DMS53 (cell line): ENCODE measurements around the gene GHR.

ENCODE experiments used
- DNase-seq: peaks from one replicate; lab custom pipeline; 2025; lab: John Stamatoyannopoulos, UW

The GHR gene

DNA sequence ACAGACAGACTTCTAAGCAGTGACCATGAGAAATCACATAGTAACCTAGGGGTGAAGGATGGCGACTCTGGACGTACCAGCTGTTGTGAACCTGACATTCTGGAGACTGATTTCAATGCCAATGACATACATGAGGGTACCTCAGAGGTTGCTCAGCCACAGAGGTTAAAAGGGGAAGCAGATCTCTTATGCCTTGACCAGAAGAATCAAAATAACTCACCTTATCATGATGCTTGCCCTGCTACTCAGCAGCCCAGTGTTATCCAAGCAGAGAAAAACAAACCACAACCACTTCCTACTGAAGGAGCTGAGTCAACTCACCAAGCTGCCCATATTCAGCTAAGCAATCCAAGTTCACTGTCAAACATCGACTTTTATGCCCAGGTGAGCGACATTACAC, 295.4 kb downstream of the GHR start:
- no peak for DNase-seq

DNA sequence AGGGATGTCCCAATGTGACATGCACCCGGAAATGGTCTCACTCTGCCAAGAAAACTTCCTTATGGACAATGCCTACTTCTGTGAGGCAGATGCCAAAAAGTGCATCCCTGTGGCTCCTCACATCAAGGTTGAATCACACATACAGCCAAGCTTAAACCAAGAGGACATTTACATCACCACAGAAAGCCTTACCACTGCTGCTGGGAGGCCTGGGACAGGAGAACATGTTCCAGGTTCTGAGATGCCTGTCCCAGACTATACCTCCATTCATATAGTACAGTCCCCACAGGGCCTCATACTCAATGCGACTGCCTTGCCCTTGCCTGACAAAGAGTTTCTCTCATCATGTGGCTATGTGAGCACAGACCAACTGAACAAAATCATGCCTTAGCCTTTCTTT, 295.8 kb downstream of the GHR start:
- no peak for DNase-seq

DNA sequence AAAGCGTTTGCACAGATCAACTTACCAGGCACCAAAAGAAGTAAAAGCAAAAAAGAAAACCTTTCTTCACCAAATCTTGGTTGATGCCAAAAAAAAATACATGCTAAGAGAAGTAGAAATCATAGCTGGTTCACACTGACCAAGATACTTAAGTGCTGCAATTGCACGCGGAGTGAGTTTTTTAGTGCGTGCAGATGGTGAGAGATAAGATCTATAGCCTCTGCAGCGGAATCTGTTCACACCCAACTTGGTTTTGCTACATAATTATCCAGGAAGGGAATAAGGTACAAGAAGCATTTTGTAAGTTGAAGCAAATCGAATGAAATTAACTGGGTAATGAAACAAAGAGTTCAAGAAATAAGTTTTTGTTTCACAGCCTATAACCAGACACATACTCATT, 297.0 kb downstream of the GHR start:
- no peak for DNase-seq

DNA sequence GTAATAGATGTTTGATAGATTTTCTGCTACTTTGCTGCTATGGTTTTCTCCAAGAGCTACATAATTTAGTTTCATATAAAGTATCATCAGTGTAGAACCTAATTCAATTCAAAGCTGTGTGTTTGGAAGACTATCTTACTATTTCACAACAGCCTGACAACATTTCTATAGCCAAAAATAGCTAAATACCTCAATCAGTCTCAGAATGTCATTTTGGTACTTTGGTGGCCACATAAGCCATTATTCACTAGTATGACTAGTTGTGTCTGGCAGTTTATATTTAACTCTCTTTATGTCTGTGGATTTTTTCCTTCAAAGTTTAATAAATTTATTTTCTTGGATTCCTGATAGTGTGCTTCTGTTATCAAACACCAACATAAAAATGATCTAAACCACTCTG, 298.2 kb downstream of the GHR start:
- DNase-seq: no peak

DNA sequence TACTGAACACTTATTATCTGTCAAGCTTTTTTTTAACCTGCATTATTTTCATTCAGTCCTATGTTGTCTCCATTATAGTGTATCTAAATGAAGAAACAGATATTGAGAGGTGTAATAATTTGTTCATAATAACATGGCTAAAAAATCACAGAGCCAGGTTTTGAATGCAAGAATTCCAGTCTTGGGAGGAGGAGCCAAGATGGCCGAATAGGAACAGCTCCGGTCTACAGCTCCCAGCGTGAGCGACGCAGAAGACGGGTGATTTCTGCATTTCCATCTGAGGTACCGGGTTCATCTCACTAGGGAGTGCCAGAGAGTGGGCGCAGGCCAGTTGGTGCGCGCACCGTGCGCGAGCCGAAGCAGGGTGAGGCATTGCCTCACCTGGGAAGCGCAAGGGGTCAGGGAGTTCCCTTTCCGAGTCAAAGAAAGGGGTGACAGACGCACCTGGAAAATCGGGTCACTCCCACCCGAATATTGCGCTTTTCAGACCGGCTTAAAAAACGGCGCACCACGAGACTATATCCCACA, 311.4 kb downstream of the GHR start:
- DNase-seq: peak; percentile 50

DNA sequence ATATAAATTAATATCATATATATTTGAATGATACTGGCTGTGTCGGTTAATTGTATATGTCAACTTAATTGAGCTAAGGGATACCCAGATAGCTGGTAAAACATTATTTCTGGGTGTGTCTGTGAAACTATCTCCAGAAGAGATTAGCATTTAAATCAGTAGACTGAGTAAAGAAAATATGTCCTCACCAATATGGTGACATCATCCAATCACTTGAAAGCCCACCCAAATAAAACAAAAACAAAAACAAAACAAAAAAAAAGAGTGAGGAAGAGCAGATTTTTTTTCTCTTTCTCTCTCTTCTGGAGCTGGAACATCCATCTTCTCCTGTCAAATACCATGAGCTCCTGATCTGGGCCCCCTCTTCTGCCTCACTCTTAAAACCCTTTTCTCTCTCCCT, 317.7 kb downstream of the GHR start:
- no peak for DNase-seq

DNA sequence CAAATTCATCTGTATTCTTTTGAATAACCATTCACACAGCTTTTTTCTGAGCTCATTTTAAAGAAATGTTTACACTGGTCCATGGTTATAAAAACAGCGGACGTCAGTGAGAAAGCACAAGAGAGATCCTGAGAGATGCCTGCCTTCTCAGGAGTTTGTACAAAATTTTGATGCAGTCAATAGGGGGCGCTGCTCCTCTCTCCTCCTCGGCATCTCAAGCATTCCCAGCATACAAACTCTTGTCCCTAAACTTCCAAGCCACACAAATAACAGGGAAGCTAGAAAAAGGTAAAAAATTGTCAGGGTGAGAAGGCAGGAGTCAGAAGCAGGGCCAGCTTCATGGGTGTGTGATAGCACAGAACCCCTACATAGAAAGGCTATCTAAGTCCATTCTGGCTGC, 322.2 kb downstream of the GHR start:
- peak; percentile 30 for DNase-seq

DNA sequence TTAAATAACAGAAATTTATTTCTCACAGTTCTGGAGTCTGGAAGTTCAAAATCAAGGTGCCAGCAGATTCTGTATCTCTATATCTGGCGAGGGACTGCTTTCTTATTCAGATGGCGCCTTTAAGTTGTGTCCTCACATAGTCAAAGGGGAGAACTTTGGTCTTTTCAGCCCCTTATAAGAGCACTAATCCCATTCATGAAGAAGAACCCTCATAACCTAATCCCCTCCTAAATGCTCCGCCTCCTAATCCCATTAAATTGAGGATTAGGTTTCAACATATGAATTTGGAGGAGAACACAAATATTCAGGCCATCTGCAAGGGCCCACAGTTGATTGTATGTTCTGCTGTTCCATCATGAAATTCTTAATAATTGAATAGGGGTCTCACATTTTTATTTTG, 322.6 kb downstream of the GHR start:
- no peak for DNase-seq

DNA sequence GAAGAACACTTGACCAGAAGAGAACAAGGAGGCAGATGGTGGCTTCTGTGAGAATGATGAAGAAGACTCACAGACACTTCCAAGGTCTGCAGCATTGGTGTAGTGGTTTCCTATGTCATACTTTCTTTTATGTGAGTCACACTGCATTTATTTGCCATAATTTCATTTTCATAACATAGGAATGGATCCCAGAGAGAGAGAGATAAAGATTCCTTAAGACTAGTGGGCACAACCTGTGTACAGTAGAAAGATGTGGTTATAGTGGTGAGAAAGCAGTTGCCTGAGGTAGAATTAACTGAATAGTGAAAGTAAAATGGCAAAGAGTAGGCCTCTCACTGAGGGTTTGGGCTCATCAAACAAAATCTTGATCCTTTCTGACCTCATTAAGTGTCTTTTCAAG, 325.8 kb downstream of the GHR start:
- DNase-seq: no peak

DNA sequence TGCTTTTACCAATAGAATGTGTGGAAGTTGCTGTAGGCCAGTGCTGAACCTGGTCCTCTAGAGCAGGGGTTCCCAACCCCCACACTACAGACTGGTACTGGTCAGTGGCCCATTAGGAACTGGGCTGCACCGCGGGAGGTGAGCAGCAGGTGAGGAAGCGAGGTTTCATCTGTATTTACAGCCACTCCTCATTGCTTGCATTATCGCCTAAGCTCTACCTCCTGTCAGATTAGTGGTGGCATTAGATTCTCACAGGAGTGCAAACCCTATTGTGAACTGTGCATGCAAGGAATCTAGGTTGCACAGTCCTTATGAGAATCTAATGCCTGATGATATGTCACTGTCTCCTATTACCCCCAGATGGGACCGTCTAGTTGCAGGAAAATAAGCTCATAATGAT, 327.3 kb downstream of the GHR start:
- no peak for DNase-seq

DNA sequence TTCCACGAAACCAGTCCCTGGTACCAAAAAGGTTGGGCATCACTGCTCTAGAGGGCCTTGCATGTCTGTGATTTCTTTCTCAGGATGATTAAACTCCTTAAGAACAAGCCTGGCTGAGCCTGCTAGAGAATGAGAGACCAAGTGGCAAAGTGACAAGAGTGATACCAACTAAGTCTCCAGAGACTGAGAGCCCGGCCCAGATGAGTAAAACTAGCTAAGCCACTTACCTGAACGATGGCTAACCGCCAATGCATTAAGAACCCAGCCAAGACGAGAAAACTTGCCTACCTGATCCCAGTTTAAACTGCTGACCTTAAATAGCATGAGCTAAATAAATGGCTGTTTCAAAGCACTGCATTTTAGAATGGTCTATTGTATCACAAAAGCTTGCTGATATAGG, 327.8 kb downstream of the GHR start:
- no peak for DNase-seq

DNA sequence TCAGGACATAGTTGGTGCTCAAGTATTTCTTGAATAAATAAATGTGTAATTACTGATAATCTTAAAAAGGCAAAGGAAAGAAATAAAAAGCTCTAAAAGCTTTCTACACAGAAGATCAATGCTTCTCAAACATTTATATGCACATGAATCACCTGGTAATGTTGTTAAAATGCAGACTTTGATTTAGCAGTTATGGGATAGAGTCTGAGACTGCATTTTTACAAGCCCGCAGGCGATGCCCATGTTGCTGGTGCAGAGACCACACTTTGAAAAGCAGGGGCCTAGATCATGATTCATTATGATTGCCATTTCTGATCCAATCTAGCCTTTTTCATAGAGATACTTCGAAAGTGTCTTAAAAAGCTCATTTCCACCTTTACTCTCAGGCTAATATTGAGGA, 329.9 kb downstream of the GHR start:
- DNase-seq: no peak

DNA sequence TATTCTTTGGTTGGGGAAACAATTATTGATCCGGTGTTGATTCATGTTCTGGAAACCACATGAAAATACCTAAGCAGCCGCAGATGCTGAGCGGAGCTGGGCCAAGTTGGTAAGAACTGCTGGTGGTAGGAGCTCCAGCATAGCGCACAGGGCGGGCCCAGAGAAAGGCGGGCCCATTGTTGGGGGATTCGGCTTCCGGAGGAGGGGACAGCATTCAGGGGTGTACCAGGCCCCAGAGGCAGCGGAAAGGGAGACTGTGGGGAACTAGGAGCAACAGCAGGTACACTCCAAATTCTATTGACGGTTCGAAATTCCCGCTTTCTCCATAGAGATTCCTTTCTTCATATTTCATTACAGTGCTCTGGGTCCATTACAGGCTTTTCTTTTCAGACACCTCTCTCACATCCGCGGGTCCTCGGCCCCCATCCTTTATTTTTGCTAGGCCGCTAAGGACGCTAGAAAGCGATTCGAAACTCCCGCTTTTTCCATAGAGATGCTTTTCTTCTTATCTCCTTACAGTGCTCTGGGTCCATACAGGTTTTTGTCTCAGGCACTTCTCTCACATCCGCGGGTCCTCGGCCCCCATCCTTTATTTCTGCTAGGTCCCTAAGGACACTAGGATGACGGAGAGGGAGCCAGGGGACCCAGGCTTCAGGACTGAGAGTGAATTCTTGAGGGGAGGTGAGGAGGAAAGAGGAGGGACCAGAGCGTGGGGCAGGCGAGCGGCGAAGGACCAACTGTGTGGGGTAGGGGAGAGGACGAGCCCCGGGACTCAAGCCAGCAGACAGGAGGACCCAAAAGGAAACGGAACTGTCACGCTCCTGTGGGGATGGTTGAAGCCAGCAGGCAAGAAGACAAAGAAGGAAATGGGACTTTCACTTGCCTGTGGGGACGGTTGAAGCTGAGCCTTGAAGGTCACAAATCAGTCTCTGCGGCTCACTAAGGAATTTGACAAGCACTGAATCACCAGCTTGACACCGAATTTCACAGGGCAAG, 333.7 kb downstream of the GHR start, which contains the start of gene CCDC152:
Gene CCDC152, plus strand, starts transcription at position 213 of the 996 bp plus-strand sequence. CDS start 2,304 bp downstream, outside the sequence.
- DNase-seq: no peak

DNA sequence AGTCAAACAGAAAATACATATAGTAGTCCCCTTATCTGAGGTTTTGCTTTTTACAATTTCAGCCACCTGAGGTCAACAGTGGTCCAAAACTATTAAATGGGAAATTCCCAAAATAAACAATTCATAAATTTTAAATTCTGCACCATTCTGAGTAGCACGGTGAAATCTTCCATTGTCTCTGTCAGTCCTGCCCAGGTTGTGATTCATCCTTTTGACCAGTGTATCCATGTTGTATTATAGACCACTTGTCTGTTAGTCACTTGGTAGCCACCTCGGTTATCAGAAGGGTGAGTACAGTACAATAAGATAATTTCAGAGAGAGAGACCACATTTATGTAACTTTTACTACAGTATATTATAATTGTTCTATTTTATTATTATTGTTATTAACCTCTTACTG, 336.2 kb downstream of the GHR start:
- peak; percentile 1 for DNase-seq

DNA sequence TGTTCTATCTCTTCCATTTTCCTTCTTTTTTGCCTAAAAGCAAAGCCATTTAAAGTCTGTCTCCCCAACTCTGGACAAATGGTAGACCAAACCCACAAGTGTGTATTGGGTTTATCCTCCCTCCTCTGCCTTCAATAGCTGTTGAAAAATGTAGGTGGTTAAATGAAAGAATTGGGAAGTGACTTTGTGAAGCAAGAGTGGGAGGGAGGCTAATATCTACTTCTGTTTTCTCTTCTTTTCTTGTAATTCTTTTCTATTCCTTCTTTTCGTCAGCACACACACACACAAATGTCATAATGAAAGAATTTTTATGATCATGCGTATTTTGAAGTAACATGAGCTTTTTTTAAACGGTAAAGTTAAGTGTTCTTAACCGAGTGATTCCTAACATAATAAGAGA, 337.2 kb downstream of the GHR start:
- no peak for DNase-seq

DNA sequence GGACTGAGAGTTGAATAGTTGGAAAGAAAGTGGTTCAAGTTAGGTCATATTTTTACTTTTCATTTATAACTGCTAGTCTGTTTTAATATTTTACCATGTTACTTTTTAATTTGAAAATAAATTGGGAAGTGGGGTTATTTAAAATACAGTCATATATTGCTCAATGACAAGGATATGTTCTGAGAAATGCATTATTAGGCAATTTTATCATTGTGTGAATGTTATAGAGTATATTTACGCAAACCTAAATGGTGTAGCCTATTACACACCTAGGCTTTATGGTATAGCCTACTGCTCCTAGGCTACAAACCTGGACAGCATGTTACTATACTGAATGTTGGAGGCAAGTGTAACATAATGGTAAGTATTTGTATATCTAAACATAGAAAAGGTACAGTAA, 338.6 kb downstream of the GHR start:
- no peak for DNase-seq

DNA sequence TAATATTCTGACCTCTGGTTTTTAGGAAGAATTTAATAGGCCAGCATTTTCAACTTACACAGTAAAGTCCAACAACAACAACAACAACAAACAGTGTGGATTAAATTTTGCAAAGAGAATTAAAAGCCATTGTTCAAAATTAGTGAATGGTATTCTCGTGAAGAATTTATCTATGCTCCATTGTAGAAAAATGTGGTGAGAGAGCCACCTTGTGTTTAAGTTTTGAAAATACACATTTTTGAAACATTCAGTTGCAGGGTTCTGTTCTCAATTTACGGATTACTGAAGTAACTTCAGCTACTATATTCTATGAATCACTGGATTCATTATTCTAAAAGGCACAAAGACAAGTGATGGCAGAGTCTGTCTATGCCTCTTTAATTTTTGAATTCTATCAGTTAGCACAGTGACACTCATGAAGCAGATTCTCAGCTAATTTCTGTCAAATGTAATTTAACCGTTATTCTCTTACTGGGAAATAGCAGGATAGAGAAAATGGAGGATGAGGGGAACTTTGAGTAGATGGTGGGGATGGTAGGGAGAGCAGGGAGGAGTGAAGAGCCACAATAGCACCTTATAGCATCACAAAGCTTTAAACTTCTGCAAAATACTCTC, 344.4 kb downstream of the GHR start:
- peak; percentile 53 for DNase-seq

DNA sequence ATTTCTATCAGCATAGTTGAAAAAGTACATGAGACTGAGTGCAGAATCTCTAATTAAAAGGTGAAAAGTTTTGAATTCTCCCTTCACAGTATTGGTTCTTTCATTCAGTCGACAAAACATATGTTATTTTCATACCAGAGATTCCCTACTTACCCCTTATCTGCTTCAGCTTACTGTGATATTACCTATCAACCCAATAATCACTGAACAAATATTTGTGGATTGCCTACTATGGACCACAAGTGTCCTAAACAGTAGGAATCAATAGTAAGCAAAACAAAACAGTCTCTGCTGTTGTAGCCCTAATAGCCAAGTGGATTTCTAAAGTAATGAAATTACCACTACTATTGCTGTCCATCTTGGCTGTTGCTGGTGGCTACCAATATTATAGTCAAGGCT, 344.9 kb downstream of the GHR start:
- no peak for DNase-seq

DNA sequence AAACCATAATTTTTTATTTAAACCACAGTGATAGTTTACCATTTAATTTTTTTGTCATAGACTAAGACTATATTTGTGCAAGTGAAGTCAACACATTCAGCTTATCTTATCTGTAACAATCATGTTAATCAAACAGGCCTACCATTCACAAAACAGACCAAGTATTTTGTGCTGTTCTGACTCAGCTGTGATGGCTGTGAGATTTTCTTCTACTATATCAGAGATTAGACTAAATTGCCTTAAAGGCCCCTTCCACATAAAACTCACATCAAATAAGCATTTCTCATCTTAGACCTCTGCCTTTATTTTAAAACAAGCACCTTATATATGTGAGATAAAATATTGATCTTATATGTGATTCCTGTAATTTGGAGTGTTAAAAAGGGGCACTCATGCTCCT, 346.8 kb downstream of the GHR start:
- DNase-seq: no peak
